NCI-H82 treated with DMSO at 0.1 percent for 48 hours (cell line): ENCODE results near the gene AFAP1L2.

Experiments used
- DNase-seq: peaks from one replicate; lab custom pipeline; 2025; ENCODE audit not compliant: unreplicated experiment; lab: John Stamatoyannopoulos, UW

The AFAP1L2 gene

GRCh38 chr10:114276066-114276465, 128.2 kb downstream of the AFAP1L2 start:
- DNase-seq, result no peak

- no peak for DNase-seq
These were observed 129.5 kb downstream of the AFAP1L2 start for GRCh38 chr10:114274616-114275453.

- no peak for DNase-seq
These were observed 130.4 kb downstream of the AFAP1L2 start for GRCh38 chr10:114273910-114274309.

- no peak for DNase-seq
These were observed 131.6 kb downstream of the AFAP1L2 start for GRCh38 chr10:114272696-114273095.

GRCh38 chr10:114271779-114272167, 132.5 kb downstream of the AFAP1L2 start:
- DNase-seq, result no peak

- no peak for DNase-seq
These were observed 133.1 kb downstream of the AFAP1L2 start for GRCh38 chr10:114271075-114271778.

GRCh38 chr10:114266521-114266920, 137.8 kb downstream of the AFAP1L2 start:
- DNase-seq, result no peak

- DNase-seq, result no peak
These were observed 138.8 kb downstream of the AFAP1L2 start for GRCh38 chr10:114265392-114266053.

GRCh38 chr10:114262496-114262895, 141.8 kb downstream of the AFAP1L2 start:
- no peak for DNase-seq

GRCh38 chr10:114261076-114261475, 143.2 kb downstream of the AFAP1L2 start:
- DNase-seq, result no peak

- DNase-seq, result no peak
These were observed 143.9 kb downstream of the AFAP1L2 start for GRCh38 chr10:114260366-114260765.

GRCh38 chr10:114259824-114260223, 144.5 kb downstream of the AFAP1L2 start:
- DNase-seq, result no peak

GRCh38 chr10:114258274-114258840, 145.9 kb downstream of the AFAP1L2 start:
- no peak for DNase-seq

- no peak for DNase-seq
These were observed 146.8 kb downstream of the AFAP1L2 start for GRCh38 chr10:114257498-114257897.

GRCh38 chr10:114256822-114257221, 147.5 kb downstream of the AFAP1L2 start:
- DNase-seq, result no peak

- no peak for DNase-seq
These were observed 148.1 kb downstream of the AFAP1L2 start for GRCh38 chr10:114256008-114256765.

GRCh38 chr10:114255227-114255626, 149.1 kb downstream of the AFAP1L2 start:
- DNase-seq, result no peak

GRCh38 chr10:114252883-114253282, 151.4 kb downstream of the AFAP1L2 start:
- no peak for DNase-seq

- no peak for DNase-seq
These were observed 152.2 kb downstream of the AFAP1L2 start for GRCh38 chr10:114252092-114252491.

GRCh38 chr10:114250716-114251115, 153.6 kb downstream of the AFAP1L2 start:
- no peak for DNase-seq

- no peak for DNase-seq
These were observed 154.1 kb downstream of the AFAP1L2 start for GRCh38 chr10:114250236-114250635.
